HepG2 (cell line): ENCODE results near the gene ITGAV. TPM values are rescaled to one million over a fixed set of nuclear protein-coding genes. Genes with fewer than 3 reads are reported as not detected.

Experiments
- AGO1 ChIP-seq: fragments of 200-400 bp; formaldehyde crosslinking; IDR thresholded peaks from 2 replicates; pipeline ENCODE4 v1.6.1; 2017; ENCODE audit warnings: mild to moderate bottlenecking, low read depth, low read length, moderate library complexity; ENCODE audit not compliant: poor library complexity, severe bottlenecking
- FOXP1 ChIP-seq, 2 experiments: fragments of 450-650 bp in 1 of 2; IDR thresholded peaks; 2 replicates each; pipeline ENCODE4 v1.6.1; 2017 to 2018; ENCODE audit warnings: antibody characterized with exemption in 1 of 2
- GATAD2A ChIP-seq: IDR thresholded peaks from 2 replicates; pipeline ENCODE4 v1.6.1; 2016
- HDAC2 ChIP-seq: sonication (generic); formaldehyde crosslinking; IDR thresholded peaks from 2 replicates; pipeline ENCODE4 v1.4.0; 2020; ENCODE audit warnings: missing genetic modification reagents
- NFIC ChIP-seq: IDR thresholded peaks from 2 replicates; pipeline ENCODE4 v1.6.1; 2012; ENCODE audit warnings: mild to moderate bottlenecking, low read length, inconsistent platforms
- SOX6 ChIP-seq, 2 experiments: fragments of 450-650 bp in 1 of 2; sonication (generic) in 1 of 2; formaldehyde crosslinking in 1 of 2; IDR thresholded peaks; 2 replicates each; pipeline versions ENCODE4 v1.4.0 to v1.6.1; 2017 to 2020; ENCODE audit warnings: antibody characterized with exemption in 1 of 2, mild to moderate bottlenecking in 1 of 2, missing genetic modification reagents in 1 of 2
- SP4 ChIP-seq: sonication (generic); formaldehyde crosslinking; IDR thresholded peaks from 2 replicates; pipeline ENCODE4 v1.8.1; 2023; ENCODE audit warnings: mild to moderate bottlenecking, missing genetic modification reagents
- TOPORS ChIP-seq: sonication (generic); formaldehyde crosslinking; IDR thresholded peaks from 2 replicates; pipeline ENCODE4 v1.8.0; 2023; ENCODE audit warnings: mild to moderate bottlenecking, missing genetic modification reagents
- ZBTB34 ChIP-seq: sonication (generic); formaldehyde crosslinking; IDR thresholded peaks from 2 replicates; pipeline ENCODE4 v1.8.0; 2022; ENCODE audit warnings: mild to moderate bottlenecking, missing genetic modification reagents
- ZBTB39 ChIP-seq: sonication (generic); formaldehyde crosslinking; IDR thresholded peaks from 2 replicates; pipeline ENCODE4 v1.5.0; 2020; ENCODE audit warnings: missing genetic modification reagents
- ZNF367 ChIP-seq: sonication (generic); formaldehyde crosslinking; IDR thresholded peaks from 2 replicates; pipeline ENCODE4 v1.4.0; 2020; ENCODE audit warnings: missing genetic modification reagents, borderline replicate concordance
- ZNF557 ChIP-seq: sonication (generic); formaldehyde crosslinking; IDR thresholded peaks from 2 replicates; pipeline ENCODE4 v1.4.0; 2020; ENCODE audit warnings: missing genetic modification reagents
- ZNF781 ChIP-seq: sonication (generic); formaldehyde crosslinking; IDR thresholded peaks from 2 replicates; pipeline ENCODE4 v1.5.1; 2020; ENCODE audit warnings: borderline replicate concordance, mild to moderate bottlenecking, missing genetic modification reagents; ENCODE audit errors: not compliant biosample characterization
- polyA plus RNA-seq, 8 experiments: library from polyadenylated mRNA; depleted of rRNA in 3 of 8; stranded (reverse) in 7 of 8; unstranded in 1 of 8; fragments of >200 nt; fragmentation: Illumina TruSeq in 4 of 8; extraction: Trizol in 4 of 8; gene quantifications; 2 replicates each; pipeline versions ENCODE4 v1.2.1 to v1.2.3, GENCODE V29; 2011 to 2016; ENCODE audit warnings: low read depth in 4 of 8, missing spikeins in 1 of 8, mixed read lengths in 1 of 8; ENCODE audit not compliant: insufficient read depth in 1 of 8
- total RNA-seq, 5 experiments: library from RNA; depleted of rRNA; stranded (reverse); fragments of >200 nt; fragmentation: Illumina TruSeq; extraction: Trizol; gene quantifications; 2 replicates each; pipeline ENCODE4 v1.2.3, GENCODE V29; 2016; ENCODE audit warnings: low read depth in 1 of 5
- TF ChIP-seq, protein P1 (sequence below): sonication (generic); formaldehyde crosslinking; conservative IDR thresholded peaks from 2 replicates; pipeline ENCODE4 v1.8.0; 2022; ENCODE audit warnings: missing genetic modification reagents
- TF ChIP-seq, protein P2 (sequence below): sonication (generic); formaldehyde crosslinking; conservative IDR thresholded peaks from 2 replicates; pipeline ENCODE4 v1.4.0; 2020; ENCODE audit warnings: missing genetic modification reagents
- TF ChIP-seq, protein P3 (sequence below): sonication (generic); formaldehyde crosslinking; IDR thresholded peaks from 2 replicates; pipeline ENCODE4 v1.4.0; 2020; ENCODE audit warnings: mild to moderate bottlenecking, missing genetic modification reagents

Gene ITGAV
- total and polyA plus RNA-seq, 2 of the 13 experiments (the other 11 are each of a cell fraction or from before 2014, with no cell fraction given), result 59.1 to 60.4 TPM

DNA sequence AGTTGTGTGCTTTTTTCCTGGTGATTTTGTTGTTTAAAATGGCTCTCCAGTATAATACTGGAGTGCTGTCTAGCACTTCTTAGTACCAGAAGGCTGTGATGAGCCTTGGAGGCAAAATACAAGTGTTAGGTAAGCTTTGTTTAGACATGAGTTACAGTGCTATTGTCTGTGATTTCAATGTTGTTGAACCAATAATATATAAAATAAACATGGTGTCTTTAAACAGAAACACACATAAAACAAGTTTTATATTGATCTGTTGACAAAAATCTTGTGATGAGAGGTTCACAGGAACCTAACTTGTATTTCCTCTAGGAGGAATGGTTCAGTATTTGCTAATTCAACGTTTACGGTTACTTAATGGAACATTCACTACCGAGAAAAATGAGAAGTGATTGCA lies 99.0 kb downstream of the ITGAV start (continued):
- TF ChIP-seq, protein P1, sequence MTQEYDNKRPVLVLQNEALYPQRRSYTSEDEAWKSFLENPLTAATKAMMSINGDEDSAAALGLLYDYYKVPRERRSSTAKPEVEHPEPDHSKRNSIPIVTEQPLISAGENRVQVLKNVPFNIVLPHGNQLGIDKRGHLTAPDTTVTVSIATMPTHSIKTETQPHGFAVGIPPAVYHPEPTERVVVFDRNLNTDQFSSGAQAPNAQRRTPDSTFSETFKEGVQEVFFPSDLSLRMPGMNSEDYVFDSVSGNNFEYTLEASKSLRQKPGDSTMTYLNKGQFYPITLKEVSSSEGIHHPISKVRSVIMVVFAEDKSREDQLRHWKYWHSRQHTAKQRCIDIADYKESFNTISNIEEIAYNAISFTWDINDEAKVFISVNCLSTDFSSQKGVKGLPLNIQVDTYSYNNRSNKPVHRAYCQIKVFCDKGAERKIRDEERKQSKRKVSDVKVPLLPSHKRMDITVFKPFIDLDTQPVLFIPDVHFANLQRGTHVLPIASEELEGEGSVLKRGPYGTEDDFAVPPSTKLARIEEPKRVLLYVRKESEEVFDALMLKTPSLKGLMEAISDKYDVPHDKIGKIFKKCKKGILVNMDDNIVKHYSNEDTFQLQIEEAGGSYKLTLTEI (CRISPR knock-in tag), result no peak
- TF ChIP-seq TOPORS (CRISPR knock-in tag) (no peak), SOX6 (IDR thresholded peaks at IDR 0.05) (no peak), SOX6 (CRISPR knock-in tag; IDR thresholded peaks at IDR 0.05) (peak; percentile 61; the same call in 1 of the 2 replicates), FOXP1 (IDR thresholded peaks at IDR 0.05) (0 out of 2 replicates have a peak, but pooled peaks have one; percentile 9), FOXP1 (CRISPR knock-in tag; IDR thresholded peaks at IDR 0.05) (peak; percentile 56; the same call in 1 of the 2 replicates), ZNF557 (CRISPR knock-in tag) (no peak), AGO1 (no peak), ZNF367 (no peak), ZBTB39 (CRISPR knock-in tag) (no peak), ZNF781 (CRISPR knock-in tag) (no peak), ZBTB34 (CRISPR knock-in tag) (no peak), HDAC2 (CRISPR knock-in tag) (no peak), GATAD2A (CRISPR knock-in tag) (peak; percentile 31; the same call in 1 of the 2 replicates), SP4 (CRISPR knock-in tag) (no peak), NFIC (peak; percentile 27; the same call in 1 of the 2 replicates)
- TF ChIP-seq, protein P2, sequence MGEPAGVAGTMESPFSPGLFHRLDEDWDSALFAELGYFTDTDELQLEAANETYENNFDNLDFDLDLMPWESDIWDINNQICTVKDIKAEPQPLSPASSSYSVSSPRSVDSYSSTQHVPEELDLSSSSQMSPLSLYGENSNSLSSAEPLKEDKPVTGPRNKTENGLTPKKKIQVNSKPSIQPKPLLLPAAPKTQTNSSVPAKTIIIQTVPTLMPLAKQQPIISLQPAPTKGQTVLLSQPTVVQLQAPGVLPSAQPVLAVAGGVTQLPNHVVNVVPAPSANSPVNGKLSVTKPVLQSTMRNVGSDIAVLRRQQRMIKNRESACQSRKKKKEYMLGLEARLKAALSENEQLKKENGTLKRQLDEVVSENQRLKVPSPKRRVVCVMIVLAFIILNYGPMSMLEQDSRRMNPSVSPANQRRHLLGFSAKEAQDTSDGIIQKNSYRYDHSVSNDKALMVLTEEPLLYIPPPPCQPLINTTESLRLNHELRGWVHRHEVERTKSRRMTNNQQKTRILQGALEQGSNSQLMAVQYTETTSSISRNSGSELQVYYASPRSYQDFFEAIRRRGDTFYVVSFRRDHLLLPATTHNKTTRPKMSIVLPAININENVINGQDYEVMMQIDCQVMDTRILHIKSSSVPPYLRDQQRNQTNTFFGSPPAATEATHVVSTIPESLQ (CRISPR knock-in tag), result no peak
- TF ChIP-seq, protein P3, sequence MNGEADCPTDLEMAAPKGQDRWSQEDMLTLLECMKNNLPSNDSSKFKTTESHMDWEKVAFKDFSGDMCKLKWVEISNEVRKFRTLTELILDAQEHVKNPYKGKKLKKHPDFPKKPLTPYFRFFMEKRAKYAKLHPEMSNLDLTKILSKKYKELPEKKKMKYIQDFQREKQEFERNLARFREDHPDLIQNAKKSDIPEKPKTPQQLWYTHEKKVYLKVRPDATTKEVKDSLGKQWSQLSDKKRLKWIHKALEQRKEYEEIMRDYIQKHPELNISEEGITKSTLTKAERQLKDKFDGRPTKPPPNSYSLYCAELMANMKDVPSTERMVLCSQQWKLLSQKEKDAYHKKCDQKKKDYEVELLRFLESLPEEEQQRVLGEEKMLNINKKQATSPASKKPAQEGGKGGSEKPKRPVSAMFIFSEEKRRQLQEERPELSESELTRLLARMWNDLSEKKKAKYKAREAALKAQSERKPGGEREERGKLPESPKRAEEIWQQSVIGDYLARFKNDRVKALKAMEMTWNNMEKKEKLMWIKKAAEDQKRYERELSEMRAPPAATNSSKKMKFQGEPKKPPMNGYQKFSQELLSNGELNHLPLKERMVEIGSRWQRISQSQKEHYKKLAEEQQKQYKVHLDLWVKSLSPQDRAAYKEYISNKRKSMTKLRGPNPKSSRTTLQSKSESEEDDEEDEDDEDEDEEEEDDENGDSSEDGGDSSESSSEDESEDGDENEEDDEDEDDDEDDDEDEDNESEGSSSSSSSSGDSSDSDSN (CRISPR knock-in tag), result no peak
